B cell (primary cell): Measurements from ENCODE around the gene TNIK. TPM values are rescaled to one million over a fixed set of nuclear protein-coding genes. Genes with fewer than 3 reads are reported as not detected.

Source experiments
- ATAC-seq: fragments of 200-7000 bp; cut with Tn5 transposase; one replicate; pipeline ENCODE4 v1.10.0; 2021; ENCODE audit warnings: low read depth, mild to moderate bottlenecking, moderate number of reproducible peaks, moderate library complexity
- CTCF ChIA-PET: fragments of 350-600 bp; sonication (Branson Sonifier 250); formaldehyde crosslinking; loops from one replicate; lab custom pipeline; 2021; ENCODE audit warnings: antibody characterized with exemption, inconsistent platforms; lab: Charles Lee
- POLR2A ChIA-PET: fragments of 350-600 bp; sonication (Branson Sonifier 250); formaldehyde crosslinking; loops from one replicate; lab custom pipeline; 2021; ENCODE audit warnings: antibody characterized with exemption; lab: Charles Lee
- DNase-seq: peaks from one replicate; pipeline ENCODE4 v3.0.0; 2013
- H2AFZ ChIP-seq: 2 replicates; pipeline ENCODE4 v1.6.1; 2012; ENCODE audit warnings: mild to moderate bottlenecking, low read depth, low read length; ENCODE audit not compliant: insufficient read depth, poor library complexity, severe bottlenecking
- H3K27ac ChIP-seq, 2 donors: 1 replicate in 1 of 2; 2 replicates in 1 of 2; pipeline ENCODE4 v1.5.1; 2012 to 2013; ENCODE audit warnings: low read length in 2 of 2, mild to moderate bottlenecking in 2 of 2, moderate library complexity in 1 of 2
- H3K27me3 ChIP-seq, 4 experiments: fragments of 200-600 bp in 1 of 4; sonication (generic) in 1 of 4; replicated peaks in 1 of 4; 1 replicate in 2 of 4; 2 replicates in 2 of 4; pipeline versions ENCODE4 v1.6.1 to v1.7.0; 2013 to 2016; ENCODE audit warnings: low read length in 3 of 4, mild to moderate bottlenecking in 2 of 4, mixed read lengths in 1 of 4, moderate library complexity in 1 of 4; ENCODE audit not compliant: insufficient read depth in 4 of 4, control insufficient read depth in 3 of 4; ENCODE audit errors: control extremely low read depth in 1 of 4
- H3K36me3 ChIP-seq, 2 experiments: replicated peaks in 1 of 2; 1 replicate in 1 of 2; 2 replicates in 1 of 2; pipeline versions ENCODE4 v1.6.1 to v1.7.1; 2013; ENCODE audit warnings: low read length in 1 of 2; ENCODE audit not compliant: insufficient read depth in 2 of 2, control insufficient read depth in 1 of 2; ENCODE audit errors: control extremely low read depth in 1 of 2, extremely low read depth in 1 of 2
- H3K4me1 ChIP-seq, 2 donors: fragments of 200-600 bp in 1 of 2; sonication (generic) in 1 of 2; 1 replicate in 1 of 2; 2 replicates in 1 of 2; pipeline versions ENCODE4 v1.5.1 to v1.6.1; 2013 to 2017; ENCODE audit warnings: low read length in 2 of 2; ENCODE audit not compliant: control insufficient read depth in 2 of 2, insufficient read depth in 2 of 2
- H3K4me2 ChIP-seq: replicated peaks from 2 replicates; pipeline ENCODE3; 2012; ENCODE audit warnings: mild to moderate bottlenecking, low read depth, low read length; ENCODE audit not compliant: poor library complexity, severe bottlenecking
- H3K4me3 ChIP-seq, 5 experiments: fragments of 200-600 bp in 1 of 5; sonication (generic) in 1 of 5; 1 replicate in 3 of 5; 2 replicates in 2 of 5; pipeline versions ENCODE4 v1.5.1 to v1.7.0; 2011 to 2016; ENCODE audit warnings: low read length in 4 of 5, mild to moderate bottlenecking in 4 of 5, low read depth in 2 of 5, control low read depth in 1 of 5, moderate library complexity in 1 of 5; ENCODE audit not compliant: insufficient read depth in 1 of 5; ENCODE audit errors: control extremely low read depth in 1 of 5, extremely low read depth in 1 of 5
- H3K79me2 ChIP-seq: fragments of 200-600 bp; sonication (generic); one replicate; pipeline ENCODE4 v1.6.0; 2016; ENCODE audit warnings: low read length; ENCODE audit not compliant: control insufficient read depth, insufficient read depth
- H3K9ac ChIP-seq: fragments of 200-600 bp; sonication (generic); 2 replicates; pipeline ENCODE4 v1.6.1; 2017; ENCODE audit warnings: mild to moderate bottlenecking, low read length, moderate library complexity
- H3K9me3 ChIP-seq, 3 donors: one replicate each; pipeline versions ENCODE4 v1.6.1 to v1.7.1; 2013; ENCODE audit warnings: low read length in 2 of 3; ENCODE audit not compliant: control insufficient read depth in 2 of 3, insufficient read depth in 1 of 3; ENCODE audit errors: control extremely low read depth in 1 of 3
- H4K20me1 ChIP-seq: 2 replicates; pipeline ENCODE4 v1.6.0; 2012; ENCODE audit warnings: mild to moderate bottlenecking, low read length; ENCODE audit not compliant: insufficient read depth, control insufficient read depth, poor library complexity, severe bottlenecking
- H3K27ac Mint-ChIP-seq: one replicate; pipeline ENCODE4 v1.8.0; 2021; ENCODE audit warnings: mixed read lengths
- H3K27me3 Mint-ChIP-seq: one replicate; pipeline ENCODE4 v1.8.0; 2021; ENCODE audit warnings: mixed read lengths
- H3K4me1 Mint-ChIP-seq: one replicate; pipeline ENCODE4 v1.8.0; 2021; ENCODE audit warnings: mixed read lengths
- H3K4me3 Mint-ChIP-seq: one replicate; pipeline ENCODE4 v1.8.0; 2021; ENCODE audit warnings: mixed read lengths
- H3K9me3 Mint-ChIP-seq: one replicate; pipeline ENCODE4 v1.8.0; 2022; ENCODE audit warnings: mixed read lengths; ENCODE audit not compliant: insufficient read depth
- EZH2 ChIP-seq: IDR thresholded peaks from 2 replicates; pipeline ENCODE4 v1.6.1; 2012; ENCODE audit warnings: borderline replicate concordance, low read depth, mild to moderate bottlenecking, moderate library complexity, low read length; ENCODE audit not compliant: insufficient read depth, poor library complexity, severe bottlenecking
- WGBS: methylation state at CpG from one replicate; pipeline ENCODE4 v1.1.5; 2013; ENCODE audit warnings: missing lambda C conversion rate; ENCODE audit not compliant: insufficient coverage; 5-methylcytosine and 5-hydroxymethylcytosine counted together
- intact Hi-C: fragments of 100-400 bp; cut with micrococcal nuclease; formaldehyde crosslinking; loops from one replicate; pipeline ENCODE4 v1.10.0; 2022
- polyA plus RNA-seq: library from polyadenylated mRNA; depleted of rRNA; stranded (reverse); fragments of >200 nt; gene quantifications from 2 replicates; pipeline ENCODE4 v1.2.3, GENCODE V29; 2012
- total RNA-seq, 2 donors: library from RNA; stranded (reverse); fragments of 120-200 nt in 1 of 2; gene quantifications; 1 replicate in 1 of 2; 2 replicates in 1 of 2; pipeline versions ENCODE4 v1.2.3 to v1.2.4, GENCODE V29; 2013 to 2022
- TF ChIP-seq, protein P1 (sequence below): fragments of 200-600 bp; IDR thresholded peaks from one replicate; pipeline ENCODE4 v1.8.0; 2022; ENCODE audit warnings: antibody characterized with exemption, mild to moderate bottlenecking

TNIK gene
- total and polyA plus RNA-seq, 2 donors (not counting 1 experiment from before 2014, with no cell fraction given), result 0.66 to 7.7 TPM

DNA sequence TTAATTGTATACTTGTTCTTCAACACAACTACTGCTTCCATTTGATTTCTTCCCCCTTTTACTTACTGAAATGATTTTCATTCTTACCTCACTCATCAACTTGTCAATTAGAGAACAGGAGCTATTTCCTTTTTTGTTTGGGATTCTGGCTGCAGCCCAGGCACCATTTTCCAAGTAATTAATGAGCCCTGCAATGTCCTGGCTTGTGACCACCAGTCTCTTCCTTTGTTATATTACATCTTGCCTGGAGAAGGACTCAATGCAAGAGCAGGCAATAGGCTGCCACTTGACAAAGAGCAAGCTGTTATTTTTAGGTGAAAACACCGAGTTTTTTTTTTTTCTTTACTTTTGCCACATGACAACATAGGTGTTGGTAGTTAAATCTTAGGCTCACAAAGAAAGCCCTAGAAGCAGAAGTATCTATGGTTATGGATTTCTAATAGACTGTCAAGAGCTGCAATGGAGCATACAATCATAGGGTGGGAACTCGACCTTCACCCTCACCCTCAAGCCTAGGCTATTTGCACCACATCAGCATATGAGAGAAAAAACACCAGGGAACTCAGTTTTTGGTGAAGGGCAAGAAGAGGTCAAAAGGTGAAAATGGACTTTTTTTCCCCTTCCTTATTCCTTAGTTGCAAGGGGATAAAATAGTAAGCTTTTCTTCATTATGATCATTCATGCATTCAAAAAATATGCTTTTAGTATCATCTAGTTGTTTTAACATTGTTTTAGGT lies 114.9 kb downstream of the TNIK start:
- ChIA-PET POLR2A (no interaction called here), CTCF (interaction anchor here (1.1 kb wide), 1 partner anchor 45 kb away, joined by 3 read pairs; no protein-coding TSS in a partner anchor)
- Histone ChIP-seq H2AFZ (no peak overlapping the region), H4K20me1 (no peaks in the 10 kb centered on the region), H3K9ac (no peak overlapping the region), H3K27me3 (no peaks in the 10 kb centered on the region), H3K4me1 (no peaks in the 10 kb centered on the region), H3K4me2 (no peak overlapping the region), H3K27ac (no peak overlapping the region), H3K4me3 (no peak overlapping the region), H3K9me3 (no peaks in the 10 kb centered on the region), H3K36me3 (no peaks in the 10 kb centered on the region), H3K79me2 (no peaks in the 10 kb centered on the region)
- Mint-ChIP-seq H3K4me3 (no peak overlapping the region), H3K4me1 (peaks cover 7% of the 10 kb centered on the region), H3K27me3 (no peaks in the 10 kb centered on the region), H3K27ac (no peak overlapping the region), H3K9me3 (no peaks in the 10 kb centered on the region)
- no peak for DNase-seq
- no peak for ATAC-seq
- no peak for TF ChIP-seq EZH2
- TF ChIP-seq, protein P1, sequence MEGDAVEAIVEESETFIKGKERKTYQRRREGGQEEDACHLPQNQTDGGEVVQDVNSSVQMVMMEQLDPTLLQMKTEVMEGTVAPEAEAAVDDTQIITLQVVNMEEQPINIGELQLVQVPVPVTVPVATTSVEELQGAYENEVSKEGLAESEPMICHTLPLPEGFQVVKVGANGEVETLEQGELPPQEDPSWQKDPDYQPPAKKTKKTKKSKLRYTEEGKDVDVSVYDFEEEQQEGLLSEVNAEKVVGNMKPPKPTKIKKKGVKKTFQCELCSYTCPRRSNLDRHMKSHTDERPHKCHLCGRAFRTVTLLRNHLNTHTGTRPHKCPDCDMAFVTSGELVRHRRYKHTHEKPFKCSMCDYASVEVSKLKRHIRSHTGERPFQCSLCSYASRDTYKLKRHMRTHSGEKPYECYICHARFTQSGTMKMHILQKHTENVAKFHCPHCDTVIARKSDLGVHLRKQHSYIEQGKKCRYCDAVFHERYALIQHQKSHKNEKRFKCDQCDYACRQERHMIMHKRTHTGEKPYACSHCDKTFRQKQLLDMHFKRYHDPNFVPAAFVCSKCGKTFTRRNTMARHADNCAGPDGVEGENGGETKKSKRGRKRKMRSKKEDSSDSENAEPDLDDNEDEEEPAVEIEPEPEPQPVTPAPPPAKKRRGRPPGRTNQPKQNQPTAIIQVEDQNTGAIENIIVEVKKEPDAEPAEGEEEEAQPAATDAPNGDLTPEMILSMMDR, result no peak
- WGBS, result no CpG with 5 or more reads among the region's 2 CpGs
- intact Hi-C loops, result no loop called here

DNA sequence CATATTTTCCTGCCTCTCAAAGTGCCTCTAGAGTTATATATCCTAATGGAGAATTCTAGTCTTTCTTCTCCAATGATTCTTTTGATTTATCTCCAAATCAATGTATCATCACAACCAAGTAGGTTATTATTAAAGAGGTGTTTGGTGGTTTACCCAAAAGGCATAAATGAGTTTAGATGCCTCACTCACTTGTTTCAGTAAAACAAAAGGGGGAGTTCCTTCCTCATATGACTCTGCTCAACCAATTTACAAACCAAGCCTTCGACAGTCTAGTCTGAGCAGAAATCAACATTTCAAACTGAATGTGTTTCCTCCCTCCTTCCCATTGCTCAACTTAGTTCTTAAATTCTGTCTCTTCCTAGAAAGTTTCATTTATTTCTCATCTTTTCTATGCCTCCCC lies 116.5 kb downstream of the TNIK start:
- Mint-ChIP-seq H3K4me3 (no peak overlapping the region), H3K27ac (no peak overlapping the region), H3K27me3 (no peaks in the 10 kb centered on the region), H3K4me1 (peaks cover 6% of the 10 kb centered on the region), H3K9me3 (no peaks in the 10 kb centered on the region)
- no peak overlapping the region for H3K4me3 ChIP-seq
- H3K4me1 ChIP-seq, result no peaks in the 10 kb centered on the region
- CTCF ChIA-PET, result no interaction called here
- H3K27ac ChIP-seq, result no peak overlapping the region
- no peak overlapping the region for H3K9ac ChIP-seq
- no peaks in the 10 kb centered on the region for H3K36me3 ChIP-seq
- POLR2A ChIA-PET, result no interaction called here
- H3K27me3 ChIP-seq, result no peaks in the 10 kb centered on the region
- no peak overlapping the region for H3K4me2 ChIP-seq
- TF ChIP-seq EZH2, result no peak
- TF ChIP-seq, protein P1, result no peak
- no peak overlapping the region for H2AFZ ChIP-seq
- 11% methylated on average over 1 of the region's 1 CpG for WGBS
- intact Hi-C loops, result no loop called here
- H4K20me1 ChIP-seq, result no peaks in the 10 kb centered on the region
- ATAC-seq (no peak), DNase-seq (no peak)
- H3K79me2 ChIP-seq, result no peaks in the 10 kb centered on the region
- H3K9me3 ChIP-seq, result no peaks in the 10 kb centered on the region
